ENCODE results near the gene TMED10.
A peak's percentile ranks its signal among the peaks of the same experiment; 100 is the strongest.
"Not testable (repeated sequence)": the region's sequence is repeated elsewhere in the genome, so short reads cannot be mapped to it uniquely, and the experiment has no call there.

TMED10 gene

GRCh38 chr14:75190023-75190422 is 13.6 kb upstream of the TMED10 start:
- no peak for DNase-seq

- DNase-seq: no peak
Measured at GRCh38 chr14:75188520-75189268, 12.3 kb upstream of the TMED10 start.

DNA sequence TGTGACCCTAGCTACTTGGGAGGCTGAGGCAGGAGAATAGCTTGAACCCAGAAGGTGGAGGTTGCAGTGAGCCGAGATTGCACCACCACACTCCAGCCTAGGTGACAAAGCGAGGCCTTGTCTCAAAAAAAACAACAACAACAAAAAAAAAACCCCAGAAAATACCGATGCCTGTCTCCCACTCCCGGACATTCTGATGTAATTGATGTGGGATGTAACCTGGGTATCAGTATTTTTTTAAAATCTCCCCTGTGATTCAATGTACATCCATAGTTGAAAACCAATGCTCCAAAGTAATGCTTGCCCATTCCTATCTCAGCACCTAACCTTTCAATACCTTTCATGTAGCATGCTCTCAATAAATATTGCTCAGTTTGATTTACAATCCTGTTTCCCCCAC is 11.7 kb upstream of the TMED10 start:
- DNase-seq: no peak

DNA sequence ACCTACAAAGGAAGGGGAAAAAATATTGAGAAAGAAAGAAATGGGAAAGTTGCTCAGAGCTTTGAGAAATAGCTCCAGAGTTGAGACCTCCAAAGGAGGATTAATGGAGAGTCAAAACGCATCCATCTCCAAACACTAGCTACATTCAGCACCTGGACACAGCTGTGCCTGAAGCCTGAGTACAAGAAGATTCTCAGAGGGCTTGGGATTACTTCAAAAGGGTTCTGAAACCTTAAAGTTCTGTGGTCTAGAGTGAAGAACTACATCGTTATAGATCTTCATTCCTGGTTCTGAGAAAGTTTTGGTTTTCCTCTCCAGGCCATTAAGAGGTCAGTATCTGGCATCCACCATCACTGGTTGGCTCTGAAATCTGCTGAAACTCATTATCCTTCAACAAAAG is 10.5 kb upstream of the TMED10 start:
- DNase-seq: no peak

- no peak for DNase-seq
Measured at GRCh38 chr14:75185251-75186040, 9.0 kb upstream of the TMED10 start.

- DNase-seq: no peak
Measured at GRCh38 chr14:75184492-75184891, 8.1 kb upstream of the TMED10 start.

DNA sequence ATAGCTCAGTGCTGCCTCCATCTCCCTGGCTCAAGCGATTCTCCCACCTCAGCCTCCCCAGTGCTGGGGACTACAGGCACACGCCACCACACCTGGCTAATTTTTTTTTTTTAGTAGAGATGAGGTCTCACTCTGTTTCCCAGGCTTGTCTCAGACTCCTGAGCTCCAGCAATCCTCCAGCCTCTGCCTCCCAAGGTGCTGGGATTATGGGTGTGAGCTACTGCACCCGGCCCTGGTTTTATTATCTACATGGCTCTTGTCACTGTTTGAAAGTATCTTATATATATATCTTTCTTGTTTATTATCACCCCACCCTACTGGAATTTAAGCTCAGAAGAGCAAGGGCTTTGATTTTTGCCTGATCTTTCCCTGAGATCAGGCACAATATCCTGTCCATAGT is 7.6 kb upstream of the TMED10 start:
- no peak for DNase-seq

- DNase-seq: no peak
Measured at GRCh38 chr14:75183225-75183624, 6.8 kb upstream of the TMED10 start.

GRCh38 chr14:75182821-75183220 is 6.4 kb upstream of the TMED10 start:
- DNase-seq: no peak

DNA sequence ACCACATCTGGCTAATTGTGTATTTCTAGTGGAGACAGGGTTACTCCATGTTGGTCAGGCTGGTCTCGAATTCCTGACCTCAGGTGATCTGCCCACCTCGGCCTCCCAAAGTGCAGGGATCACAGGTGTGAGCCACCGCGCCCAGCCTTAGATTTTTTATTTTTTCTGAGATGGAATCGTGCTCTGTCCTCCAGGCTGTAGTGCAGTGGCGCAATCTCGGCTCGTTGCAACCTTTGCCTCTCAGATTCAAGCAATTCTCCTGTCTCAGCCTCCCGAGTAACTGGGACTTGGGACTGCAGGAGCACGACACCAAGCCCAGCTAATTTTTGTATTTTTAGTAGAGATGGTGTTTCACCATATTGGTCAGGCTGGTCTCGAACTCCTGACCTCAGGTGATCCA is 5.8 kb upstream of the TMED10 start:
- not testable (repeated sequence) for DNase-seq

DNA sequence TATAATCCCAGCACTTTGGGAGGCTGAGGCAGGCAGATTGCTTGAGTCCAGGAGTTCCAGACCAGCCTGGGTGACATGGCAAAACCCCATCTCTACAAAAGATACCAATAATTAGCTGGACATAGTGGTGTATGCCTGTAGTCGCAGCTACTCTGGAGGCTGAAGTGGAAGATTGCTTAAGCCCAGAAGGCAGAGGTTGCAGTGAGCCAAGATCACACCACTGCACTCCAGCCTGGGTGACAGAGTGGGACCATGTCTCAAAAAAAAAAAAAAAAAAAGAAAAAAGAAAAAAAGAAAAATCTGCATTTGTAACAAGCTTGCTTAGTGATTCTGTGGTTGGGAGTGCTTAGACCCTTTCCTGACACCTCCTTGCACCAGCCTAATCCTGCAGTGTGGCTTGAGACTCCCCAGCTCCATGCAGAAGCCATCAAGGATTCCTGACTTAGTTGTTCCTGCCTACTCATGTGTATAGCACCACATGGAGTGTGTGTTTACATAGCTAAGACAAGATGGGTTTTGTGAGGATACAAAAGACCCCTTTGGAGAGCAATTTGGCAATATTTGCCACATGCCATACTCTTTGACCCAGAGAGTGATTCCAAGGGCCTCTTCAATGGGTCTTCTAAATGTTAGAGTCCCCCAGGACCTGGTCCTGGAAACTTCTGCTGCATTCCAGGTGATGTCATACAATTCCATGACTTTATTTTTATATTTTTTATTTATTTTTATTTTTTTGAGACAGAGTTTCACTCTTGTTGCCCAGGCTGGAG is 5.1 kb upstream of the TMED10 start:
- peak; percentile 84 for DNase-seq

- no peak for DNase-seq
Measured at GRCh38 chr14:75175677-75176141, 703 bp downstream of the TMED10 start.

DNA sequence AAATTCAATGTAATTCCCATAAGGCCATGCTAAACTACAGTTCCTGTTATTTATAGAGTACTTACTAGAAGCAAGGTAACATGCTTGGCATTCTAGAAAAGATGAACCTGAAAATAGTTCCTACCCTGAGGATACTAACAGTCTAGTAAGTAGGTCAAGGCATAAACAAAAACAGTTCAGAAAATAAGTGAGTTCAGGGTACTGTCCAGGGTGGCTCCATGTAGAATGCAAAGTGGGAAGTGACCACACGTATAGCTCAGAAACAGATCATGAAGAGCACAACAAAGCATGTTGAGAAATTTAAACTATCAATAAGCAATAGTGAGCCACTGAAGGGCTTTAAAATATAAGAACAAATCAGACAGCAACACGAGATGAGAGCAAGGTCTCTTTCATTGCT is 2.3 kb downstream of the TMED10 start:
- DNase-seq: no peak

DNA sequence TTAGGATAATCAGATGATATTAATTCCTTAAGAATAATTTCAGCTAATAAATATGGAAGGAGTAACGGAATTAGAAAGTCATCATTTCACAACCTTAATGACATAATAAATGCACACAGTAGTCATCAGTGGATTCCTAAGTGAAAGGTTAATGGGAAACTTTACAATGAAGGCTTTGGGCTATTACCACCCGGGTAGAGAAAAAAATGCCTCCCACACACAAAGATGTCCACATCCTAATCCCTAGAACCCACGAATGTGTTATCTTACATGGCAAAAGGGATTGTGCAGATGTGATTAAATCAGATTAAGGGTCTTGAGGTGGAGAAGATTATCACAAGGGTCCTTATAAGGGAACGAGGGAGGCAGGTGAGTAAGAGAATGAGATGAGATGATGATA is 5.6 kb downstream of the TMED10 start:
- DNase-seq: no peak

DNA sequence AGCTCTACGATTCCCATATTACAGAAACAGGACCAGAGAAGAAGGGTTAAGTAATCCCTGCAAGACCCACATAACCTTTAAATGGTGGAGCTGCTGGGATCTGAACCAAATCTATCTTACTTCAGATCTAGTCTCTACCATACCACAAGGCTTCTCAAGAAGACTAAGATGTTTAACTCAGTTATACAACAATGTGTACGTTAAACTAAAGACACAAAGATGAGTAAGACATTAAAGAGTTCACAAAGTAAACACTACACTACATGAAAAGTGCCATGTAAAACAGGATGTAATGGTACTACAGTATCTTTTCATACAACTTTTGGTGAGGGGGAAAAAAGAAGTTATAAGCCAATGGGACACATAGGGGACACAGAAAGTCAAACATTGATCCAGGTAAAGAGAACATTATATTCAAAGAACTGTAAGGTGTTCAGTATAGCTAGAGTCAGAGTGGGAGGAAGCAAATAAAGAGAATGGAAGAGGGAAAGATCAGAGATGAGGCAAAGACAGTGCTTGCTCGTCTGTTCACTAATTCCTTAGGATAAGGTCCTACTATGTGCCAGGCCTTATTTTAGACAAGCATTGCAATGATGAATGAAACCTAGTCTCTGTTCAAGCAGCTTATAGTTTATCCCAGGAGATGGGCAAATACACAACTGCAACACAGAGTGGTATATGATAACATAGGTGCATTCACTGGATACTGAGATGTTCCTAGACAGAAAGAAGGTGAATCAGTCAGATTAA is 7.7 kb downstream of the TMED10 start:
- no peak for DNase-seq

DNA sequence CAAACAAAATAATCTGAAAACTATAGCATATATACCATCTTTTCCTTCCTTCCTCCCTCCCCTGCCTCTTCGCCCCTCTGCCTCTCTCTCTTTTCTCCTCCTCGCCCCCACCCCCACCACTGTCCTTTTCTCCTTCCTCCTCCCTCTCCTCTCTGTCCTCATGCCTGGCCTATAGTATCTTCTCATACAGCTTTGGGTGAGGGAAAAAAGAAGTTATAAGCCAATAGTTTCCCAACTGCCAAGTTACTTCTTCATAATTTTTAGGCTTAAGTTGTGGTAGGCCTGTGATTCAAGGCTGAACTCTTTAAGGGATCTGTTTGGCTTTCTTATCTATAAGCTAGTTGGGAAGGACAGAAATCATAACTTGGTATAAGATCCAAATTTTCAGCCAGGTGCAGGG is 9.1 kb downstream of the TMED10 start:
- DNase-seq: no peak

- DNase-seq: no peak
Measured at GRCh38 chr14:75165586-75166391, 10.6 kb downstream of the TMED10 start.

DNA sequence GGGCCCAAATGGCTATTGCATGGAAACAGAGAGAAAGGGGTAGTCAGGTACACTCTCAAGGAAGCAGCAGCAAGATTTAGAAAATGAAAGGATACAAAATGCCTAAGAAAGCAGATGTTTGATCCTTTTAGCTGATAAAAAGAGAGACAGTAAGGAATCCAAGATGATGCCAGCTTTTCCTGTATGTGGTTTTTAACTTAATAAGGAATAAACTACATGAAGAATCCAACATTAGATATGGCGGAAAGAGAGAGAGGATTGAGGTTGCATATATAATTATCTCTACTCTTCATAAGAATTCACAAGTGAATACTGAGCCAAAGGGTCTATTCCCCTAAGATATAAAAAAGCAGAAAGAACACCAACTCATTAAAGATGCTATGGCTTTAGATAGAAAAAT is 11.6 kb downstream of the TMED10 start:
- no peak for DNase-seq

GRCh38 chr14:75163677-75164076 is 12.7 kb downstream of the TMED10 start:
- no peak for DNase-seq

DNA sequence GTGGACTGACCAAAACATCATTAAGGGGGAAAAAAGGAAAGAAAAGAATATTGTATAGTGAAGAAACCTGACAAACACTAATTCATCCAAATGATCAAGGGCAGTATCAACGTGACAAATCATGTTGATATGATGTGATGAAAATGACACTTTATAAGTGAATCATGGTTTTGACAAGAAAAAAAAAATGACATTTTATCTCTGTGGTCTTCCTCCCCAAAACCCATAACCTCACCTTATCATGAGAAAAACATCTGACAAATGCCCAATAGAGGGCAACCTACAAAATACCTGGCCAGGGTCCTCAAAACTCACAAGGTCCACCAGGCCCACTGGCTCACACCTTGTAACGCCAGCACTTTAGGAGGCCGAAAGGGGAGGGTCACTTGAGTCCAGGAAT is 13.8 kb downstream of the TMED10 start:
- DNase-seq: no peak

DNA sequence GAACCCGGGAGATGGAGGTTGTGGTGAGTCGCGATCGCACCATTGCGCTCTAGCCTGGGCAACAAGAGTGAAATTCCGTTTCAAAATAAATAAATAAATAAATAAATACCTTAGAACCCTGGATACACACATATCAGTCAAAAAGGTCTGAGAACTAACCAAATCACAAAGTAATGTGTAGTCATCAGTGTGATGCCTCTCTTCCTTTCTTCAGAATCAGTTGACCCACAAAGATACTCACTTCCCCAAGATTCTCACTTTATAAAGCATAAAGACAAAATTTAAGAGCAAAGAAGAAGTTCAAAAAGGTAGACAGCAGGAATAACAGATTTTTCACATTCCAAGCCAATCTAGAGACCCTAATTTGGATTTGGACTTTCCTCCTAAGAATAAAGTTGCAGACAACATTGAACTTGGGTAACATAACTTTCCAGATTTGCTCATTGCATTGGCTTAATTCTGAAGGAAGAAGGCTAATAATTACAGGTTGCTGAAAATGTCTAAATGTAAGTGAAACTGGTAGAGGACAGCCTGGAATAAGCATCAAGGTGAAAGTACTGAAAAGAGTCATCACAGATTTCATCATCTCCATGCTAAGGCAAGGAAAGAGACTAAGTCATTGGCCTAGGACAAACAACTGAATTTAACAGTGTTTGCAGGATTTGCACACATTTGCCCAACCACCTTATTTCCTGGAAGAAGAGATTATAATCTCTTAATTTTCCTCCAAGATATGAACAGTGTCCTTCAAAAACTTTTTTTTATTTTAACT is 17.4 kb downstream of the TMED10 start:
- no peak for DNase-seq
